ENCODE measurements around the gene IL17RC.

The IL17RC gene

DNA sequence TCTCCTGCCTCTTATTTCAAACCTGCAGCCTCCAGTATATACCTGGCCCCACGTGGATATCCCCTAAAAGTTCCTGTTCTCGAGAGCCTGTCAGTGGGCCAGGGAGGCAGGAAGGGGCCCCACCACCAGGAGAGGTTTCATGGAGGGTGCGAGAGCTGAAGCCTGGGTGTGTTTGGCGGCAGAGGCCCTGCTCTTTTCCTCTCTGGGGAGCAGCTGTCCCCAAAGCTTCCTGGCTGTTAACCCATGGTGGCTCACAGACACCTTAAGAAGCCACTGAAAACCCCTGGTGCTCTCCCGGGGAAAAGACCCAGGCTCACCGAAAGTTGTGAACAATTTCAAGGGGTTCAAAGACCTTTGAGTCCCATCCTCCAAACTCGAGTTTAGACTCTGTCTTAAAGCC is 34.2 kb downstream of the IL17RC start:
- TF ChIP-seq, protein P1, sequence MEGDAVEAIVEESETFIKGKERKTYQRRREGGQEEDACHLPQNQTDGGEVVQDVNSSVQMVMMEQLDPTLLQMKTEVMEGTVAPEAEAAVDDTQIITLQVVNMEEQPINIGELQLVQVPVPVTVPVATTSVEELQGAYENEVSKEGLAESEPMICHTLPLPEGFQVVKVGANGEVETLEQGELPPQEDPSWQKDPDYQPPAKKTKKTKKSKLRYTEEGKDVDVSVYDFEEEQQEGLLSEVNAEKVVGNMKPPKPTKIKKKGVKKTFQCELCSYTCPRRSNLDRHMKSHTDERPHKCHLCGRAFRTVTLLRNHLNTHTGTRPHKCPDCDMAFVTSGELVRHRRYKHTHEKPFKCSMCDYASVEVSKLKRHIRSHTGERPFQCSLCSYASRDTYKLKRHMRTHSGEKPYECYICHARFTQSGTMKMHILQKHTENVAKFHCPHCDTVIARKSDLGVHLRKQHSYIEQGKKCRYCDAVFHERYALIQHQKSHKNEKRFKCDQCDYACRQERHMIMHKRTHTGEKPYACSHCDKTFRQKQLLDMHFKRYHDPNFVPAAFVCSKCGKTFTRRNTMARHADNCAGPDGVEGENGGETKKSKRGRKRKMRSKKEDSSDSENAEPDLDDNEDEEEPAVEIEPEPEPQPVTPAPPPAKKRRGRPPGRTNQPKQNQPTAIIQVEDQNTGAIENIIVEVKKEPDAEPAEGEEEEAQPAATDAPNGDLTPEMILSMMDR (IDR thresholded peaks at IDR 0.05; ENCODE audit: low read depth, low read length, missing control alignments): no peak
- in situ Hi-C loops (cut with HindIII; ENCODE audit: low pct_ligation_motif_present, low sequenced_read_pairs): no loop called here
- H3K27ac ChIP-seq: no peak overlapping the region
- no peak overlapping the region for H3K4me3 ChIP-seq (ENCODE audit: low read depth, low read length)
- no peak for DNase-seq
- H3K27me3 ChIP-seq (replicated peaks): no peaks in the 10 kb centered on the region
- H3K36me3 ChIP-seq (replicated peaks): no peaks in the 10 kb centered on the region

- Histone ChIP-seq H3K27ac (no peak overlapping the region), H3K36me3 (replicated peaks) (no peaks in the 10 kb centered on the region), H3K4me3 (ENCODE audit: low read depth, low read length) (peak overlapping the region; percentile 60), H3K27me3 (replicated peaks) (no peaks in the 10 kb centered on the region)
- DNase-seq: no peak
- in situ Hi-C loops (cut with HindIII; ENCODE audit: low pct_ligation_motif_present, low sequenced_read_pairs): no loop called here
- TF ChIP-seq, protein P1 (IDR thresholded peaks at IDR 0.05; ENCODE audit: low read depth, low read length, missing control alignments): no peak
Measured at GRCh38 chr3:9951598-9951961, 34.7 kb downstream of the IL17RC start.

- peak within 1 kb of the TSS; percentile 60 for H3K4me3 ChIP-seq (ENCODE audit: low read depth, low read length)
- DNase-seq: peak; percentile 29
- in situ Hi-C loops (cut with HindIII; ENCODE audit: low pct_ligation_motif_present, low sequenced_read_pairs): no loop called here
- TF ChIP-seq, protein P1 (IDR thresholded peaks at IDR 0.05; ENCODE audit: low read depth, low read length, missing control alignments): no peak
- H3K27ac ChIP-seq: no peak within 1 kb of the TSS
- H3K36me3 ChIP-seq (replicated peaks): no peaks in the 10 kb centered on the region
- H3K27me3 ChIP-seq (replicated peaks): no peaks in the 10 kb centered on the region
Measured at GRCh38 chr3:9951962-9952805, 35.3 kb downstream of the IL17RC start, which contains the start of gene PRRT3. PRRT3 (minus strand) TSS chr3:9952408; CDS start chr3:9950115, 2,293 bp downstream.

GRCh38 chr3:9955067-9955502 is 38.2 kb downstream of the IL17RC start:
- in situ Hi-C loops (cut with HindIII; ENCODE audit: low pct_ligation_motif_present, low sequenced_read_pairs): no loop called here
- Histone ChIP-seq H3K4me3 (ENCODE audit: low read depth, low read length) (no peak overlapping the region), H3K27ac (no peak overlapping the region), H3K36me3 (replicated peaks) (no peaks in the 10 kb centered on the region), H3K27me3 (replicated peaks) (no peaks in the 10 kb centered on the region)
- DNase-seq: no peak
- TF ChIP-seq, protein P1 (IDR thresholded peaks at IDR 0.05; ENCODE audit: low read depth, low read length, missing control alignments): no peak

- no peak for DNase-seq
- Histone ChIP-seq H3K36me3 (replicated peaks) (no peaks in the 10 kb centered on the region), H3K27ac (no peak overlapping the region), H3K4me3 (ENCODE audit: low read depth, low read length) (no peak overlapping the region), H3K27me3 (replicated peaks) (no peaks in the 10 kb centered on the region)
- TF ChIP-seq, protein P1 (IDR thresholded peaks at IDR 0.05; ENCODE audit: low read depth, low read length, missing control alignments): no peak
- in situ Hi-C loops (cut with HindIII; ENCODE audit: low pct_ligation_motif_present, low sequenced_read_pairs): no loop called here
Measured at GRCh38 chr3:9955611-9956352, 38.9 kb downstream of the IL17RC start.

Data from brain microvascular endothelial cell (primary cell).